ENCODE data around the gene ALX4. TPM values are rescaled to one million over a fixed set of nuclear protein-coding genes. Genes with fewer than 3 reads are reported as not detected.

ALX4 gene
- total and polyA plus RNA-seq, 9 of the 15 experiments (the other 6 are each of a cell fraction or from before 2014, with no cell fraction given), result 0.07 to 1.2 (median 0.33) TPM

- WGBS (ENCODE audit: insufficient coverage, low coverage, missing lambda C conversion rate), result 41% methylated on average over 8 of the region's 10 CpGs
- CTCF ChIA-PET (ENCODE audit: low intra/inter-chr PET ratio), result interaction anchor here (0.6 kb wide), 1 partner anchor 17 kb away, joined by 3 read pairs; no protein-coding TSS in a partner anchor
- no TSS peak for BruUV-seq (replicated peaks)
Observed at GRCh38 chr11:44307340-44308099, 2.4 kb downstream of the ALX4 start.

More at GRCh38 chr11:44307340-44308099, 2.4 kb downstream of the ALX4 start:
- no peak overlapping the region for H3K27ac ChIP-seq (ENCODE audit: extremely low read depth, low read depth, low read length)
- H3K9ac ChIP-seq (ENCODE audit: insufficient read depth in 1 of 2, low read depth in 2 of 2, low read length in 2 of 2), result peak overlapping the region in 1 of 2 experiments; percentile 26; a peak in 2 of 4 replicates
- peaks cover 36 to 80% of the 10 kb centered on the region in 2 experiments for H3K27me3 ChIP-seq (ENCODE audit: control insufficient read depth in 2 of 2, insufficient read depth in 2 of 2, low read length in 2 of 2)
- FAIRE-seq (no peak), DNase-seq (ENCODE audit: extremely low read depth in 1 of 4, low spot score in 3 of 4) (no peak), ATAC-seq (no peak)
- intact Hi-C loops (cut with micrococcal nuclease) (no loop called here), in situ Hi-C loops (cut with MboI) (no loop called here)
- H3K9me3 ChIP-seq (replicated peaks; ENCODE audit: control insufficient read depth, insufficient read depth, low read depth, low read length), result no peaks in the 10 kb centered on the region
- H3K4me3 ChIP-seq, result no peak overlapping the region
- H3K36me3 ChIP-seq (ENCODE audit: control insufficient read depth, insufficient read depth, low read length), result no peaks in the 10 kb centered on the region
- POLR2A ChIA-PET, result interaction anchor here (1.4 kb wide), 1 partner anchor 10 kb away, joined by 6 read pairs; no protein-coding TSS in a partner anchor
- no peaks in the 10 kb centered on the region for H3K9me1 ChIP-seq (ENCODE audit: control insufficient read depth, insufficient read depth, low read length)
- no peak overlapping the region for H3K4me2 ChIP-seq (ENCODE audit: insufficient read depth, low read length)
- H3K79me2 ChIP-seq (ENCODE audit: control insufficient read depth, insufficient read depth, low read length), result no peaks in the 10 kb centered on the region
- no peak for TF ChIP-seq ARID1B (IDR thresholded peaks at IDR 0.05)
- no peak for TF ChIP-seq ZNF12 (CRISPR knock-in tag; IDR thresholded peaks at IDR 0.05)
- no peak for TF ChIP-seq ZNF592 (IDR thresholded peaks at IDR 0.05)
- no peak for TF ChIP-seq ZZZ3 (IDR thresholded peaks at IDR 0.05)
- 0 out of 2 replicates have a peak, but pooled peaks have one; percentile 23 for TF ChIP-seq HBP1 (CRISPR knock-in tag; IDR thresholded peaks at IDR 0.05)
- H3K4me1 ChIP-seq (replicated peaks in 1 of 2; ENCODE audit: control insufficient read depth in 2 of 2, insufficient read depth in 2 of 2, low read length in 2 of 2), result peaks cover 0 to 42% of the 10 kb centered on the region in 2 experiments; a peak in 2 of 5 replicates
- no peak overlapping the region for H2AFZ ChIP-seq (ENCODE audit: low read depth, low read length)
- H4K20me1 ChIP-seq (replicated peaks; ENCODE audit: control insufficient read depth, insufficient read depth, low read length), result no peaks in the 10 kb centered on the region
